Measurements from ENCODE around the gene UNC45B. TPM values are rescaled to one million over a fixed set of nuclear protein-coding genes. Genes with fewer than 3 reads are reported as not detected.

UNC45B gene
- polyA plus RNA-seq, 1 donor (not counting 4 experiments of a cell fraction or from before 2014, with no cell fraction given) = 0.03 TPM

DNA sequence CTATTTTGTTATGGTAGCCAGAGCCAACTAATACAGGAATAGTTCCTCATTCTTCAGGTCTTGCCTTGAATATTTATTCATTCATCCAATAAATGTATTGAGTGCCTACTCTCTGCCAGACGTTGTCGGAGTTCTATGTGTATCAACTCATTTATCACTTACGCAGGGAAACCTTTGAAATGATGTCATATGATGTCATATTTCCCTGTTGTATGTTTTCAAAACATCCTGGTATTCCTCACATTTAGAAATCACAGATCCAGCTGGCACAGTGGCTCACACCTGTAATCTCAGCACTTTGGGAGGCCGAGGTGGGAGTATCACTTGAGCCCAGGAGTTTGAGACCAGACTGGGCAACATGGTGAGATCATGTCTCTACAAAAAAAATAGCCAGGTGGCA is 2.8 kb upstream of the UNC45B start:
- no peak overlapping the region for H2AFZ ChIP-seq (ENCODE audit: control insufficient read depth, low read length)
- H3K9me1 ChIP-seq (ENCODE audit: control insufficient read depth, extremely low read depth, insufficient read depth, low read length) = no peaks in the 10 kb centered on the region
- TF ChIP-seq CTCF (optimal IDR thresholded peaks at IDR 0.05 in 1 of 3, IDR thresholded peaks at IDR 0.05 in 1 of 3, conservative IDR thresholded peaks at IDR 0.05 in 1 of 3; ENCODE audit: extremely low read depth in 1 of 3, insufficient read depth in 2 of 3, low read length in 3 of 3) = no peak
- TF ChIP-seq EZH2 (IDR thresholded peaks at IDR 0.05; ENCODE audit: low read length) = no peak
- FAIRE-seq (no peak), DNase-seq (ENCODE audit: low read depth, low spot score) (no peak)
- peaks cover 5% of the 10 kb centered on the region for H3K27me3 ChIP-seq (ENCODE audit: control insufficient read depth, extremely low read depth, insufficient read depth, low read length)
- H3K4me3 ChIP-seq (ENCODE audit: control insufficient read depth in 2 of 3, extremely low read depth in 1 of 3, insufficient read depth in 2 of 3, low read depth in 1 of 3, low read length in 3 of 3) = no peak overlapping the region
- peaks cover 4% of the 10 kb centered on the region for H3K4me1 ChIP-seq (ENCODE audit: control insufficient read depth, extremely low read depth, insufficient read depth, low read length)
- no peak overlapping the region for H3K9ac ChIP-seq (ENCODE audit: control insufficient read depth, extremely low read depth, insufficient read depth, low read length)
- dilution Hi-C loops (cut with MboI; ENCODE audit: extremely low pct_ligation_motif_present, low sequenced_read_pairs) = no loop called here
- H3K79me2 ChIP-seq (ENCODE audit: control insufficient read depth, insufficient read depth, low read length) = peaks cover 20% of the 10 kb centered on the region
- H3K27ac ChIP-seq (ENCODE audit: control insufficient read depth, insufficient read depth, low read length) = no peak overlapping the region
- peaks cover 1% of the 10 kb centered on the region in 2 experiments for H3K36me3 ChIP-seq (ENCODE audit: control insufficient read depth in 2 of 2, extremely low read depth in 1 of 2, insufficient read depth in 2 of 2, low read length in 2 of 2)
- no peak overlapping the region for H3K4me2 ChIP-seq (ENCODE audit: control insufficient read depth, extremely low read depth, insufficient read depth, low read depth, low read length)
- H3K9me3 ChIP-seq (ENCODE audit: control insufficient read depth, low read depth, low read length) = no peaks in the 10 kb centered on the region
- no peaks in the 10 kb centered on the region for H4K20me1 ChIP-seq (ENCODE audit: control insufficient read depth, extremely low read depth, insufficient read depth, low read length)

DNA sequence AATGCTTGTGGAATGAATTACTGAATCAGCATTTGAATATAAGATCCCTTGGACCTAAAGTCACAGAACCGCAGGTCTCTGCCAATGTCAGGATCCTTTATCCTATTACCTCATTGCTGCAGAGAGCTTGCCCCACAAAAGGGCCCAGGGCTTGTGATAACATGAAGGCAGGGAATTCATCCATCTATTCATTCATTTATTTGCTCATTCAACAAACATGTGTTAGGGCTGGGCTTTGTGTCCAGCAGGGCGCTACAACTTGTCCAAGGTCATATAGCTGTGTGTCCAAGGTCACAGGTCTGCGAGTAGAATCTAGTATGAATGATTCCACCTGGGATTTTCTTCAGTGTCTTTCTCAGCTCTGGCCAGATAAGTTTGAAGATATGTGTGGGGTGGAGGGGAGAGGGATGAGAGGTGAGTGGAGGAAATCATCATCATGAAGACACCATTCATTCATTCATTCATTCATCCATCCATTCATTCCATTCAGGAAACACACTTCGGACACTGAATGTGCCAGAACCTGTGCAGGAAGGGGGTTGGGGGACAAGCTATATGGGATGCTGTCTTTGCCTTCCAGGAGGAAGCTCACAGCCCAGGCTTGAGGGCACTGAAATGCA is 1.3 kb upstream of the UNC45B start:
- Histone ChIP-seq H3K79me2 (ENCODE audit: control insufficient read depth, insufficient read depth, low read length) (peaks cover 7% of the 10 kb centered on the region), H3K27ac (ENCODE audit: control insufficient read depth, insufficient read depth, low read length) (no peak overlapping the region), H3K4me2 (ENCODE audit: control insufficient read depth, extremely low read depth, insufficient read depth, low read depth, low read length) (no peak overlapping the region), H2AFZ (ENCODE audit: control insufficient read depth, low read length) (no peak overlapping the region), H3K9me3 (ENCODE audit: control insufficient read depth, low read depth, low read length) (no peaks in the 10 kb centered on the region), H3K36me3 (ENCODE audit: control insufficient read depth in 2 of 2, extremely low read depth in 1 of 2, insufficient read depth in 2 of 2, low read length in 2 of 2) (no peaks in the 10 kb centered on the region), H3K9ac (ENCODE audit: control insufficient read depth, extremely low read depth, insufficient read depth, low read length) (no peak overlapping the region), H3K27me3 (ENCODE audit: control insufficient read depth, extremely low read depth, insufficient read depth, low read length) (peaks cover 5% of the 10 kb centered on the region), H3K4me3 (ENCODE audit: control insufficient read depth in 2 of 3, extremely low read depth in 1 of 3, insufficient read depth in 2 of 3, low read depth in 1 of 3, low read length in 3 of 3) (no peak overlapping the region), H4K20me1 (ENCODE audit: control insufficient read depth, extremely low read depth, insufficient read depth, low read length) (no peaks in the 10 kb centered on the region), H3K9me1 (ENCODE audit: control insufficient read depth, extremely low read depth, insufficient read depth, low read length) (no peaks in the 10 kb centered on the region), H3K4me1 (ENCODE audit: control insufficient read depth, extremely low read depth, insufficient read depth, low read length) (no peaks in the 10 kb centered on the region)
- dilution Hi-C loops (cut with MboI; ENCODE audit: extremely low pct_ligation_motif_present, low sequenced_read_pairs) = no loop called here
- TF ChIP-seq CTCF (optimal IDR thresholded peaks at IDR 0.05 in 1 of 3, IDR thresholded peaks at IDR 0.05 in 1 of 3, conservative IDR thresholded peaks at IDR 0.05 in 1 of 3; ENCODE audit: extremely low read depth in 1 of 3, insufficient read depth in 2 of 3, low read length in 3 of 3) (no peak), EZH2 (IDR thresholded peaks at IDR 0.05; ENCODE audit: low read length) (no peak)
- DNase-seq (ENCODE audit: low read depth, low spot score) = no peak
- no peak for FAIRE-seq
